IMR-90 (cell line): ENCODE results near the gene TFAP2B. TPM values are rescaled to one million over a fixed set of nuclear protein-coding genes. Genes with fewer than 3 reads are reported as not detected.

ENCODE experiments used
- ATAC-seq: fragments of 200-7000 bp; cut with Tn5 transposase; 2 replicates; pipeline ENCODE4 v1.9.1; 2020; ENCODE audit warnings: low read depth, mild to moderate bottlenecking, moderate library complexity
- BruUV-seq: library from RNA; stranded (reverse); fragments of 400-500 nt; replicated peaks from 2 replicates; lab custom pipeline; 2021; lab: Mats Ljungman, UMichigan
- CTCF ChIA-PET: fragments of 300-600 bp; formaldehyde crosslinking; extraction: SDS; loops from one replicate; lab custom pipeline; 2021; ENCODE audit warnings: antibody characterized with exemption; lab: Yijun Ruan, JAX
- POLR2A ChIA-PET: fragments of 300-600 bp; sonication (Branson Sonifier 250); formaldehyde crosslinking; loops from one replicate; lab custom pipeline; 2022; ENCODE audit warnings: antibody characterized with exemption; ENCODE audit not compliant: unreplicated experiment; lab: Charles Lee
- DNase-seq: peaks from one replicate; pipeline ENCODE4 v3.0.0; 2013
- H2AFZ ChIP-seq: replicated peaks from 2 replicates; pipeline ENCODE3; 2013; ENCODE audit warnings: low read length, mild to moderate bottlenecking; ENCODE audit not compliant: poor library complexity
- H2AK5ac ChIP-seq: 2 replicates; pipeline ENCODE4 v1.6.1; 2013; ENCODE audit warnings: low read depth, low read length, inconsistent platforms
- H2AK9ac ChIP-seq: replicated peaks from 2 replicates; pipeline ENCODE3; 2013; ENCODE audit warnings: mild to moderate bottlenecking, low read depth, low read length, moderate library complexity; ENCODE audit not compliant: poor library complexity
- H2BK120ac ChIP-seq: 2 replicates; pipeline ENCODE4 v1.6.1; 2013; ENCODE audit warnings: low read depth, low read length, inconsistent platforms
- H2BK15ac ChIP-seq: 3 replicates; pipeline ENCODE4 v1.6.1; 2013; ENCODE audit warnings: low read depth, low read length, inconsistent platforms
- H2BK20ac ChIP-seq: 2 replicates; pipeline ENCODE4 v1.6.1; 2013; ENCODE audit warnings: low read depth, mild to moderate bottlenecking, inconsistent platforms, low read length, moderate library complexity
- H2BK5ac ChIP-seq: 2 replicates; pipeline ENCODE4 v1.6.1; 2013; ENCODE audit warnings: mild to moderate bottlenecking, low read depth, low read length, inconsistent platforms; ENCODE audit not compliant: poor library complexity, severe bottlenecking
- H3K14ac ChIP-seq: replicated peaks from 2 replicates; pipeline ENCODE4 v1.6.1; 2013; ENCODE audit warnings: low read depth, low read length, inconsistent platforms
- H3K18ac ChIP-seq: 2 replicates; pipeline ENCODE4 v1.6.1; 2013; ENCODE audit warnings: low read depth, low read length, control low read depth
- H3K23ac ChIP-seq: 2 replicates; pipeline ENCODE4 v1.6.1; 2013; ENCODE audit warnings: low read depth, low read length, inconsistent platforms
- H3K27ac ChIP-seq: 2 replicates; pipeline ENCODE4 v1.5.1; 2013; ENCODE audit warnings: mild to moderate bottlenecking, control low read depth, low read length; ENCODE audit not compliant: insufficient read depth
- H3K27me3 ChIP-seq: 2 replicates; pipeline ENCODE4 v1.6.1; 2013; ENCODE audit warnings: low read length; ENCODE audit not compliant: control insufficient read depth, insufficient read depth
- H3K36me3 ChIP-seq: 2 replicates; pipeline ENCODE4 v1.6.1; 2013; ENCODE audit warnings: low read length, mixed read lengths; ENCODE audit not compliant: control insufficient read depth, insufficient read depth
- H3K4ac ChIP-seq: 2 replicates; pipeline ENCODE4 v1.6.1; 2013; ENCODE audit warnings: low read depth, low read length, inconsistent platforms
- H3K4me1 ChIP-seq: 2 replicates; pipeline ENCODE4 v1.6.1; 2013; ENCODE audit warnings: low read length, mixed read lengths; ENCODE audit not compliant: control insufficient read depth, insufficient read depth
- H3K4me2 ChIP-seq: 2 replicates; pipeline ENCODE4 v1.6.1; 2013; ENCODE audit warnings: low read depth, mild to moderate bottlenecking, control low read depth, low read length, moderate library complexity
- H3K4me3 ChIP-seq: 2 replicates; pipeline ENCODE4 v1.5.1; 2013; ENCODE audit warnings: low read depth, mild to moderate bottlenecking, control low read depth, low read length, moderate library complexity; ENCODE audit not compliant: insufficient read depth
- H3K56ac ChIP-seq: 2 replicates; pipeline ENCODE4 v1.6.1; 2013; ENCODE audit warnings: low read length, inconsistent platforms; ENCODE audit not compliant: insufficient read depth; ENCODE audit errors: extremely low read depth
- H3K79me1 ChIP-seq, 2 experiments: 2 replicates each; pipeline ENCODE4 v1.6.1; 2013; ENCODE audit warnings: low read length in 2 of 2, inconsistent platforms in 1 of 2, low read depth in 1 of 2
- H3K9ac ChIP-seq: 2 replicates; pipeline ENCODE4 v1.6.1; 2013; ENCODE audit warnings: low read depth, low read length, control low read depth
- H3K9me1 ChIP-seq: 2 replicates; pipeline ENCODE4 v1.6.1; 2013; ENCODE audit warnings: low read length, inconsistent platforms; ENCODE audit not compliant: insufficient read depth
- H3K9me3 ChIP-seq: 2 replicates; pipeline ENCODE4 v1.6.1; 2013; ENCODE audit warnings: low read length; ENCODE audit not compliant: control insufficient read depth, insufficient read depth
- H4K20me1 ChIP-seq: 2 replicates; pipeline ENCODE4 v1.6.1; 2013; ENCODE audit warnings: low read length, inconsistent platforms; ENCODE audit not compliant: insufficient read depth
- H4K5ac ChIP-seq: 2 replicates; pipeline ENCODE4 v1.6.1; 2013; ENCODE audit warnings: mild to moderate bottlenecking, low read depth, low read length, control low read depth
- H4K8ac ChIP-seq, 2 experiments: 2 replicates each; pipeline ENCODE4 v1.6.1; 2013; ENCODE audit warnings: low read depth in 2 of 2, low read length in 2 of 2, control low read depth in 1 of 2, inconsistent platforms in 1 of 2
- H4K91ac ChIP-seq: 2 replicates; pipeline ENCODE4 v1.6.1; 2013; ENCODE audit warnings: low read depth, low read length, inconsistent platforms; ENCODE audit not compliant: insufficient read depth
- BHLHE40 ChIP-seq: fragments of 150-350 bp; IDR thresholded peaks from 2 replicates; pipeline ENCODE4 v1.6.1; 2016; ENCODE audit warnings: mild to moderate bottlenecking, low read depth, low read length
- CEBPB ChIP-seq: IDR thresholded peaks from 2 replicates; pipeline ENCODE4 v1.6.1; 2012; ENCODE audit warnings: low read depth, low read length, improper control_type of control experiment
- CHD1 ChIP-seq: IDR thresholded peaks from 2 replicates; pipeline ENCODE4 v1.6.1; 2012; ENCODE audit warnings: low read depth, low read length, improper control_type of control experiment
- CTCF ChIP-seq: conservative IDR thresholded peaks from 2 replicates; pipeline ENCODE4 v1.5.1; 2012; ENCODE audit warnings: mild to moderate bottlenecking, low read depth, low read length, improper control_type of control experiment
- ELK1 ChIP-seq: fragments of 150-350 bp; IDR thresholded peaks from 2 replicates; pipeline ENCODE4 v1.6.1; 2016; ENCODE audit warnings: low read depth, mild to moderate bottlenecking, low read length, moderate library complexity, borderline replicate concordance
- FOS ChIP-seq: fragments of 150-350 bp; IDR thresholded peaks from 2 replicates; pipeline ENCODE4 v1.6.1; 2016; ENCODE audit warnings: low read depth, low read length
- MAFK ChIP-seq: IDR thresholded peaks from 2 replicates; pipeline ENCODE4 v1.6.1; 2012; ENCODE audit warnings: low read depth, low read length, improper control_type of control experiment
- MAZ ChIP-seq: IDR thresholded peaks from 2 replicates; pipeline ENCODE4 v1.6.1; 2012; ENCODE audit warnings: low read depth, mild to moderate bottlenecking, low read length, improper control_type of control experiment, moderate library complexity, borderline replicate concordance
- MXI1 ChIP-seq: IDR thresholded peaks from 2 replicates; pipeline ENCODE4 v1.6.1; 2012; ENCODE audit warnings: low read depth, mild to moderate bottlenecking, low read length, moderate library complexity, borderline replicate concordance
- NFE2L2 ChIP-seq: fragments of 150-350 bp; IDR thresholded peaks from 2 replicates; pipeline ENCODE4 v1.6.1; 2016; ENCODE audit warnings: low read depth, mild to moderate bottlenecking, low read length
- POLR2A ChIP-seq: IDR thresholded peaks from 2 replicates; pipeline ENCODE4 v1.6.1; 2012; ENCODE audit warnings: mild to moderate bottlenecking, low read depth, low read length
- RAD21 ChIP-seq: IDR thresholded peaks from 2 replicates; pipeline ENCODE4 v1.6.1; 2012; ENCODE audit warnings: low read length, improper control_type of control experiment
- RCOR1 ChIP-seq: IDR thresholded peaks from 2 replicates; pipeline ENCODE4 v1.6.1; 2012; ENCODE audit warnings: mild to moderate bottlenecking, low read length, improper control_type of control experiment; ENCODE audit not compliant: insufficient replicate concordance
- RFX5 ChIP-seq: IDR thresholded peaks from 2 replicates; pipeline ENCODE4 v1.8.0; 2012; ENCODE audit warnings: low read depth, mild to moderate bottlenecking, low read length, moderate library complexity
- SMC3 ChIP-seq: fragments of 150-350 bp; IDR thresholded peaks from 2 replicates; pipeline ENCODE4 v1.6.1; 2016; ENCODE audit warnings: low read depth, mild to moderate bottlenecking, antibody characterized with exemption, low read length, moderate library complexity
- USF2 ChIP-seq: fragments of 150-350 bp; IDR thresholded peaks from 2 replicates; pipeline ENCODE4 v1.6.1; 2017; ENCODE audit warnings: mild to moderate bottlenecking, antibody characterized with exemption, low read length, low read depth
- whole genome bisulfite sequencing, 2 experiments: methylation state at CpG; one replicate each; pipeline versions ENCODE4 v1.1.5 to v1.1.7; 2013; ENCODE audit warnings: missing lambda C conversion rate in 2 of 2; ENCODE audit not compliant: insufficient read length in 1 of 2; ENCODE audit errors: extremely low coverage in 2 of 2; 5-methylcytosine and 5-hydroxymethylcytosine counted together
- dilution Hi-C: fragments of 300-500 bp; cut with HindIII; formaldehyde crosslinking; loops from one replicate; pipeline ENCODE4 v1.14.3; 2018; ENCODE audit warnings: low sequenced_read_pairs; ENCODE audit not compliant: unreplicated experiment
- in situ Hi-C: fragments of 300-500 bp; cut with MboI; formaldehyde crosslinking; loops from 3 replicates; pipeline ENCODE4 v1.14.3; 2019; ENCODE audit warnings: low sequenced_read_pairs, inconsistent platforms, mixed read lengths
- intact Hi-C: fragments of 100-400 bp; cut with micrococcal nuclease; formaldehyde crosslinking; loops from 2 replicates; pipeline ENCODE4 v1.10.0; 2022
- polyA plus RNA-seq, 3 experiments: library from polyadenylated mRNA; depleted of rRNA; stranded (reverse); fragments of >200 nt; gene quantifications; 2 replicates each; pipeline ENCODE4 v1.2.3, GENCODE V29; 2012; ENCODE audit warnings: low replicate concordance in 1 of 3
- total RNA-seq: library from RNA; depleted of rRNA; stranded (reverse); fragments of >200 nt; gene quantifications from 2 replicates; pipeline ENCODE4 v1.2.3, GENCODE V29; 2012

TFAP2B gene
- total and polyA plus RNA-seq, 2 of the 4 experiments (the other 2 are of a cell fraction) = not detected

GRCh38 chr6:50845499-50846143 lies 26.9 kb downstream of the TFAP2B start:
- Histone ChIP-seq H3K14ac (no peak overlapping the region), H2AFZ (no peak overlapping the region), H3K27ac (no peak overlapping the region), H4K5ac (no peak overlapping the region), H3K79me1 (no peaks in the 10 kb centered on the region), H3K18ac (no peak overlapping the region), H2AK5ac (no peak overlapping the region), H3K23ac (no peak overlapping the region), H2BK15ac (no peak overlapping the region), H4K8ac (no peak overlapping the region), H4K91ac (no peak overlapping the region), H2AK9ac (no peak overlapping the region), H3K4me3 (no peak overlapping the region), H3K27me3 (peaks cover 38% of the 10 kb centered on the region), H3K56ac (no peak overlapping the region), H2BK20ac (no peak overlapping the region), H2BK120ac (no peak overlapping the region), H3K4me2 (no peak overlapping the region), H3K36me3 (no peaks in the 10 kb centered on the region), H2BK5ac (no peak overlapping the region), H3K9me1 (no peaks in the 10 kb centered on the region), H3K9me3 (no peaks in the 10 kb centered on the region), H3K4me1 (no peaks in the 10 kb centered on the region), H3K4ac (no peak overlapping the region), H4K20me1 (no peaks in the 10 kb centered on the region), H3K9ac (no peak overlapping the region)
- intact Hi-C loops (no loop called here), dilution Hi-C loops (no loop called here), in situ Hi-C loops (no loop called here)
- BruUV-seq = no TSS peak
- ChIA-PET CTCF (no interaction called here), POLR2A (no interaction called here)
- DNase-seq = no peak
- TF ChIP-seq MAZ (no peak), CHD1 (no peak), MAFK (no peak), NFE2L2 (no peak), ELK1 (no peak), BHLHE40 (no peak), CTCF (no peak), MXI1 (no peak), SMC3 (no peak), RFX5 (no peak), USF2 (no peak), POLR2A (no peak), CEBPB (no peak), RAD21 (no peak), FOS (no peak), RCOR1 (no peak)
- 4% methylated on average over 9 of the region's 44 CpGs; no CpG with 5 or more reads in 1 of the 2 experiments for WGBS, 2 experiments
- no peak for ATAC-seq
